Neuron (in vitro differentiated cells): Measurements from ENCODE around the gene SMPDL3B.

Source experiments
- H2AFZ ChIP-seq: one replicate; pipeline ENCODE4 v1.6.1; 2013; ENCODE audit warnings: low read depth, mild to moderate bottlenecking, inconsistent platforms, low read length, moderate library complexity
- H3K27me3 ChIP-seq: one replicate; pipeline ENCODE4 v1.6.1; 2013; ENCODE audit warnings: low read length; ENCODE audit not compliant: insufficient read depth
- H3K36me3 ChIP-seq: one replicate; pipeline ENCODE4 v1.6.1; 2013; ENCODE audit warnings: low read length; ENCODE audit not compliant: insufficient read depth
- H3K4me1 ChIP-seq: one replicate; pipeline ENCODE4 v1.6.1; 2013; ENCODE audit warnings: low read length; ENCODE audit not compliant: insufficient read depth
- H3K4me3 ChIP-seq: 2 replicates; pipeline ENCODE4 v1.5.1; 2013; ENCODE audit warnings: mild to moderate bottlenecking, low read length, moderate library complexity
- H3K9me3 ChIP-seq: one replicate; pipeline ENCODE4 v1.6.1; 2013; ENCODE audit warnings: low read length

The SMPDL3B gene

GRCh38 chr1:27967106-27967883 is 32.5 kb downstream of the SMPDL3B start:
- H2AFZ ChIP-seq: no peak overlapping the region
- no peak overlapping the region for H3K4me3 ChIP-seq
- H3K36me3 ChIP-seq: no peaks in the 10 kb centered on the region
- no peaks in the 10 kb centered on the region for H3K9me3 ChIP-seq
- no peaks in the 10 kb centered on the region for H3K27me3 ChIP-seq
- no peaks in the 10 kb centered on the region for H3K4me1 ChIP-seq

DNA sequence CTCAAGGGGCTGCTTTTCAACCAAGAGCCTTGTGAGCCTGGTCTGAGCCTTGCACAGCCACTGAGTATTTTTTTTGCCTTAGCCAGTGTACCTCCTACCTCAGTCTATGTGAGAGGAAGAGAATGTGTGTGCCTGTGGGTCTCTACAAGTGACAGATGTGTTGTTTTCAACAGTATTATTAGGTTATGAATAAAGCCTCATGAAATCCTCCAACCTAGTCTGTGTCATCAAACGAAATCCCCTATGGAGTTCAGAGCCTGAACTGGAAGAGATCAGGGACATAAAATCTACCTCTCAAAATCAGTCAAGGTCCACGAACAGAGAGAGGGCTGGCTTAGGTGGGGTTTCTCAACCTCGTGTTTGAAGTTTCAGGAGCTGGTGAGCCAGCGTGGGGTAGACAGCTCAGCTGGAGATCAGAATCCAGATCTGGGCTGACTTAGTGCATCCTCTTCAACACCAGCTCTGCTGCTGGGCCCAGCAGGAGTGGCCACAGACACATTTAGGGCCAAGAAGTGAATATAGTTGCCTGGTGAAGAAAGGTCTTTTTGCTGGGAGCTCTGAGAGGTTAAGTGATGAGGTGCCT is 33.2 kb downstream of the SMPDL3B start:
- H3K9me3 ChIP-seq: no peaks in the 10 kb centered on the region
- H3K27me3 ChIP-seq: no peaks in the 10 kb centered on the region
- H3K4me1 ChIP-seq: no peaks in the 10 kb centered on the region
- no peak overlapping the region for H2AFZ ChIP-seq
- peaks cover 3% of the 10 kb centered on the region for H3K36me3 ChIP-seq
- H3K4me3 ChIP-seq: no peak overlapping the region

- Histone ChIP-seq H3K9me3 (no peaks in the 10 kb centered on the region), H2AFZ (no peak overlapping the region), H3K27me3 (no peaks in the 10 kb centered on the region), H3K36me3 (peaks cover 9% of the 10 kb centered on the region), H3K4me1 (no peaks in the 10 kb centered on the region), H3K4me3 (no peak overlapping the region)
Measured at GRCh38 chr1:27968692-27969091, 33.9 kb downstream of the SMPDL3B start.

- Histone ChIP-seq H3K4me3 (no peak overlapping the region), H3K9me3 (no peaks in the 10 kb centered on the region), H2AFZ (no peak overlapping the region), H3K36me3 (peaks cover 22% of the 10 kb centered on the region), H3K27me3 (no peaks in the 10 kb centered on the region), H3K4me1 (no peaks in the 10 kb centered on the region)
Measured at GRCh38 chr1:27970401-27970800, 35.6 kb downstream of the SMPDL3B start.

GRCh38 chr1:27971674-27972073 is 36.9 kb downstream of the SMPDL3B start:
- Histone ChIP-seq H3K36me3 (peaks cover 22% of the 10 kb centered on the region), H2AFZ (no peak overlapping the region), H3K4me3 (no peak overlapping the region), H3K9me3 (no peaks in the 10 kb centered on the region), H3K4me1 (no peaks in the 10 kb centered on the region), H3K27me3 (no peaks in the 10 kb centered on the region)

DNA sequence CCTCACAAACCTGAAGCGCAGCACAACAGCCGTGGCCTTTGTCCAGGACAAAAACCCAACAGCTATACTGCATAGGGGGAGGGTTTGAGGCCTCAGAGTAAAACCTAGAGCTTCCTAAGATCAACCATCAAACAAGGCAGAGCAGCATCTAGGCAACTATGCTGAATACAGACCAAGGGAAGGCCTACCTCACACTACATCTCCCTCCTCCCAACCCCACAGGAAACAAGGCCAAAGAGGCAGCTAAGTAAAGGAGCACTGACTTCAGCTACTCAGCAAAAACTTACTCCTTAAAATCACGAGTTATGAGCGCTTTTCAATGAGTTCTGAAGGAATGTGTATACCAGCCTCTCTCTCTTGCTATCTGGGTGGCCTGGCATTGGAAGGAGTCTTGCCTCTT is 37.3 kb downstream of the SMPDL3B start:
- Histone ChIP-seq H2AFZ (no peak overlapping the region), H3K4me1 (no peaks in the 10 kb centered on the region), H3K36me3 (peaks cover 24% of the 10 kb centered on the region), H3K27me3 (no peaks in the 10 kb centered on the region), H3K9me3 (no peaks in the 10 kb centered on the region), H3K4me3 (no peak overlapping the region)

DNA sequence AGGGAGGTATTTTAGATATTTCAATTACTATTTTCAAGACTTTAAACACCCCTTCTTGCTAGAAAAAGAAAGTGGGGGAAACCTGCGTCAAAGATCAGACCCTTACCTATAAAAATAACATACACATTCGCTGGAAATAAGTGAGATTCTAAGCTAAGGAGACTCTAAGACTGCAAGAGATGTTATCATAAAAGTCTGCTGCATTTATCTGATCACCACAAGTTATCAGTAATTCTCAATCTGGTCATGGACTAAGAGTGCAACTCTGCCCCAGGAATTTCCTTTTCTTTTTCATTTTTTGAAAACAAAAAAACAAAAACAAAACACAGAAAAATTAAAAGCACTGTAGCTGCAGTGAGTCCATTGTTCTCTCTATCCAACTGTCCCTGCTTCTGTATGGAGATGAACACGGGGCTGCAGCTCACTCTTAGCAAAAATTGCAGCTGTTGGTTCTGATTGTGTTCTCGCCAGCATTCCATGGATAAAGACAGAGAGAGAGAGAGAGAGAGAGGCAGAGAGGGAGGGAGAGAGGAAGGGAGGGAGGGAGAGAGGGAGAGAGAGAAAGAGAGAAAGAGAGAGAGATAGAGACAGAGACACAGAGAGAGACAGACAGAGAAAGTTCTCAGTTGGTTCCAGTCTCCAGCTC is 39.1 kb downstream of the SMPDL3B start:
- Histone ChIP-seq H3K4me1 (no peaks in the 10 kb centered on the region), H3K27me3 (no peaks in the 10 kb centered on the region), H3K36me3 (peaks cover 36% of the 10 kb centered on the region), H3K4me3 (no peak overlapping the region), H3K9me3 (no peaks in the 10 kb centered on the region), H2AFZ (no peak overlapping the region)

GRCh38 chr1:27974417-27974781 is 39.6 kb downstream of the SMPDL3B start:
- H3K9me3 ChIP-seq: no peaks in the 10 kb centered on the region
- no peak overlapping the region for H3K4me3 ChIP-seq
- no peak overlapping the region for H2AFZ ChIP-seq
- no peaks in the 10 kb centered on the region for H3K27me3 ChIP-seq
- peaks cover 37% of the 10 kb centered on the region for H3K36me3 ChIP-seq
- no peaks in the 10 kb centered on the region for H3K4me1 ChIP-seq

DNA sequence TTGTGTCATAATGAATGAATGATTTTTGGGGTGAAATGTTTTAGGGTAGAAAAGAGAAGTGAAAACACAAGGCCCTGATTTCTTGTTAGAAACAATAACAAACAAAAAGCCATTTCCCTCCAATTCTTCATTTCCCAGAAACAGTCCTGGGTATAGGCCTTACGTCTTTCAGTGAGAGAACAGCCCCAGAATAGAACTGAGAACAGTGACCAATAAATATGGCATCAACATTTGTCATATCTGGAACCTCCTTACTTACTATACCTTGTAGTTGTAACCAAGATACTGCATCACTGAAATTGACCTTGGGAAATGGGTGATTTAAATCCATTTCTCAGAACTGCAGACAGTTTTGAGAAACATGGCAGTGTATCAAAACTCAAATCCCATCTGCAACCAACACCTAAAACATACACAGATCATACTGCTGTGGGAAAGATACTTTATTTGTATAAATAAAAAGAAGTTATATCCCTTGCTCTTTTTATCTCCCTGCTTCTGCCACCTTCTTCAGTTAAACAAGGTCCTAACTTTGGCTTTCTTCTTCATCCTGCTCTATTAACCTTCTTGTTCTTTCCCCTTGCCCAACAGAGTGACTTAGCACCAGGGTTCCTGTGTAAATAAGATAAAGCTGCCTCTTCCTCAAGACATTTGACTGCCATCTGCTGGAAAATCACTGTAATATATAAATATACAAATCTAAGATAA is 44.5 kb downstream of the SMPDL3B start:
- Histone ChIP-seq H3K9me3 (no peaks in the 10 kb centered on the region), H3K27me3 (no peaks in the 10 kb centered on the region), H3K4me1 (no peaks in the 10 kb centered on the region), H3K4me3 (no peak overlapping the region), H3K36me3 (peaks cover 23% of the 10 kb centered on the region), H2AFZ (no peak overlapping the region)

DNA sequence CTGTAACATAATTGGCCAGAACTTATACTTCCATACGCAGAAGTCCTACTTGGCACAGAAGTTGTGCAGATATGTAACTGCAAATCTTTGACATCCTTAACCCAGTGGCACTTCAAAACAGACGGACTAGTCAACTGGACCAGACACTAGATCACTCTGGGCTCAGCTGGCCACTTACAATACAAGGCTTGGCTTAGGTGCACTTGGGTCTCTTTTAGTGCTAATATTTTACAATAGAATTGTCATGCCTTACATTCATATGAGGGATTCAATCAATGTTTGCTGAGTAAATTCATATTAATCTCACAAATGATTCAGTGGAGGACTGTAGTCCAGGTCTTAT is 45.0 kb downstream of the SMPDL3B start:
- Histone ChIP-seq H3K9me3 (no peaks in the 10 kb centered on the region), H3K27me3 (no peaks in the 10 kb centered on the region), H3K36me3 (peaks cover 18% of the 10 kb centered on the region), H3K4me3 (no peak overlapping the region), H2AFZ (no peak overlapping the region), H3K4me1 (no peaks in the 10 kb centered on the region)

DNA sequence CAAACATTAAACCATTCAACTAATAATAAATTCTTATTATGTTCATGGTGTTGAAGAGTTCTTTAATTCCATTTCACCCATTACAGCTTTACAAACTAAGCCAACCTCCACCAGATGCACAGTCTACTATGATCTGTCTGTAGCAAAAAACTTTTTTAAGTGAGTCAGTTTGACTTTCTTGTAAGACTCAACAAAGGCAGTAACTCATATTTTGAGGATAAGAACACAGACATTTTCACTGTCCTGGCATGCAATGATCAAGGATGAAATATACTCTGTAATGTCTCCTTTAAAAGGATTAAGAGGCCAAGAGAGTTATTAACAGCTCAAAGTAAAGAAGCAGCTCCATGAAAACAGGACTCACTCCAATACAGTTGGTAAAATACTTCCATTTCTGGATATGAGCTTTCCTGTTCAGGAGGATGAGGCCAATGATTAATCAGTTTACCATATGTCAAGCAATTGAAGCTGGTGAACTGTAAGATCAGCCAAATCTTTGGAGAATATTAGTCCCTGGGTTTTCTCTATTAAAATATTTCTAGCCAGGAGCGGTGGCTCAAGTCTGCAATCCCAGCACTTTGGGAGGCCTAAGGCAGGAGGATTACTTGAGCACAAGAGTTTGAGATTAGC is 45.5 kb downstream of the SMPDL3B start:
- Histone ChIP-seq H2AFZ (no peak overlapping the region), H3K36me3 (peaks cover 15% of the 10 kb centered on the region), H3K4me1 (no peaks in the 10 kb centered on the region), H3K4me3 (no peak overlapping the region), H3K27me3 (no peaks in the 10 kb centered on the region), H3K9me3 (no peaks in the 10 kb centered on the region)

GRCh38 chr1:27981145-27981544 is 46.3 kb downstream of the SMPDL3B start:
- Histone ChIP-seq H3K36me3 (peaks cover 15% of the 10 kb centered on the region), H3K4me3 (no peak overlapping the region), H3K4me1 (no peaks in the 10 kb centered on the region), H3K9me3 (no peaks in the 10 kb centered on the region), H3K27me3 (no peaks in the 10 kb centered on the region), H2AFZ (no peak overlapping the region)
